PC-3 (cell line): Measurements from ENCODE around the gene CFAP221. TPM values are rescaled to one million over a fixed set of nuclear protein-coding genes. Genes with fewer than 3 reads are reported as not detected.

ENCODE experiments used
- ATAC-seq: fragments of 200-7000 bp; cut with Tn5 transposase; 2 replicates; pipeline ENCODE4 v1.9.1; 2020; ENCODE audit warnings: mild to moderate bottlenecking, moderate library complexity
- BruUV-seq: library from RNA; stranded (reverse); fragments of 400-500 nt; replicated peaks from 2 replicates; lab custom pipeline; 2021; lab: Mats Ljungman, UMichigan
- CTCF ChIA-PET: fragments of 300-600 bp; sonication (Branson Sonifier 250); formaldehyde crosslinking; loops from one replicate; lab custom pipeline; 2022; ENCODE audit warnings: antibody characterized with exemption; lab: Charles Lee
- POLR2A ChIA-PET: fragments of 300-600 bp; sonication (Branson Sonifier 250); formaldehyde crosslinking; loops from one replicate; lab custom pipeline; 2022; ENCODE audit warnings: antibody characterized with exemption; ENCODE audit not compliant: unreplicated experiment; lab: Charles Lee
- DNase-seq: peaks from one replicate; pipeline ENCODE4 v3.0.0-alpha.2; 2015
- H2AFZ ChIP-seq: fragments of 300-600 bp; sonication (generic); 2 replicates; pipeline ENCODE4 v1.6.0; 2016; ENCODE audit warnings: antibody characterized with exemption, low read length
- H3F3A ChIP-seq: fragments of 300-600 bp; sonication (generic); one replicate; pipeline ENCODE4 v1.6.0; 2017; ENCODE audit warnings: antibody characterized with exemption, low read length, control low read depth, mild to moderate bottlenecking; ENCODE audit not compliant: unreplicated experiment
- H3K27ac ChIP-seq: fragments of 300-600 bp; sonication (generic); 2 replicates; pipeline ENCODE4 v1.5.1; 2016; ENCODE audit warnings: mild to moderate bottlenecking, low read length
- H3K27me3 ChIP-seq: fragments of 300-600 bp; sonication (generic); 2 replicates; pipeline ENCODE4 v1.6.1; 2016; ENCODE audit warnings: low read length, mixed read lengths
- H3K36me3 ChIP-seq: fragments of 300-600 bp; sonication (generic); 2 replicates; pipeline ENCODE4 v1.6.1; 2016; ENCODE audit warnings: low read depth, mixed run types, low read length, mixed read lengths
- H3K4me1 ChIP-seq: fragments of 300-600 bp; sonication (generic); 2 replicates; pipeline ENCODE4 v1.5.1; 2016; ENCODE audit warnings: low read length; ENCODE audit not compliant: insufficient read depth
- H3K4me2 ChIP-seq: fragments of 300-600 bp; sonication (generic); 2 replicates; pipeline ENCODE4 v1.6.0; 2016; ENCODE audit warnings: low read length
- H3K4me3 ChIP-seq: fragments of 300-600 bp; sonication (generic); 2 replicates; pipeline ENCODE4 v1.5.1; 2016; ENCODE audit warnings: mild to moderate bottlenecking, low read length, mixed read lengths
- H3K79me2 ChIP-seq: fragments of 300-600 bp; sonication (generic); 2 replicates; pipeline ENCODE4 v1.6.1; 2017; ENCODE audit warnings: low read length, mixed read lengths
- H3K9ac ChIP-seq: fragments of 300-600 bp; sonication (generic); 2 replicates; pipeline ENCODE4 v1.6.0; 2016; ENCODE audit warnings: mild to moderate bottlenecking, low read length
- H3K9me2 ChIP-seq: fragments of 300-600 bp; sonication (generic); replicated peaks from 2 replicates; pipeline ENCODE4 v1.6.1; 2016; ENCODE audit warnings: mixed run types, low read length, mixed read lengths
- H3K9me3 ChIP-seq: fragments of 300-600 bp; sonication (generic); 2 replicates; pipeline ENCODE4 v1.6.1; 2016; ENCODE audit warnings: low read length, mixed read lengths
- H4K20me1 ChIP-seq: fragments of 300-600 bp; sonication (generic); 2 replicates; pipeline ENCODE4 v1.6.1; 2016; ENCODE audit warnings: low read length, mixed read lengths
- CTCF ChIP-seq: fragments of 300-600 bp; sonication (generic); conservative IDR thresholded peaks from 2 replicates; pipeline ENCODE4 v1.5.1; 2017; ENCODE audit warnings: antibody characterized with exemption, low read depth, mild to moderate bottlenecking, low read length
- EZH2 ChIP-seq: fragments of 300-600 bp; sonication (generic); IDR thresholded peaks from one replicate; pipeline ENCODE4 v1.6.1; 2017; ENCODE audit warnings: antibody characterized with exemption, mild to moderate bottlenecking, low read length; ENCODE audit not compliant: unreplicated experiment
- EZH2phosphoT487 ChIP-seq: fragments of 300-600 bp; sonication (generic); IDR thresholded peaks from 2 replicates; pipeline ENCODE4 v1.6.1; 2018; ENCODE audit warnings: mild to moderate bottlenecking, antibody characterized with exemption, low read length, borderline replicate concordance
- intact Hi-C: fragments of 100-400 bp; cut with micrococcal nuclease; formaldehyde crosslinking; loops from 2 replicates; pipeline ENCODE4 v1.9.0; 2023
- total RNA-seq: library from RNA; depleted of rRNA; stranded (reverse); fragments of >200 nt; gene quantifications from 2 replicates; pipeline ENCODE4 v1.2.3, GENCODE V29; 2014

Gene CFAP221
- total RNA-seq, 1 experiment from 2014 or later = not detected

- ATAC-seq = no peak
- POLR2A ChIA-PET = no interaction called here
Measured at GRCh38 chr2:119513832-119514231, 30.4 kb upstream of the CFAP221 start.

GRCh38 chr2:119516121-119516520, 28.1 kb upstream of the CFAP221 start:
- H3K9me3 ChIP-seq = no peaks in the 10 kb centered on the region
- no peak overlapping the region for H3K27ac ChIP-seq
- no peak overlapping the region for H2AFZ ChIP-seq
- no peaks in the 10 kb centered on the region for H3F3A ChIP-seq
- H3K27me3 ChIP-seq = peaks cover 44% of the 10 kb centered on the region
- TF ChIP-seq EZH2phosphoT487 = no peak
- TF ChIP-seq EZH2 = no peak
- no peak for TF ChIP-seq CTCF
- no peaks in the 10 kb centered on the region for H3K9me2 ChIP-seq
- BruUV-seq = no TSS peak
- DNase-seq = no peak
- no peak overlapping the region for H3K9ac ChIP-seq
- CTCF ChIA-PET = no interaction called here
- H3K4me2 ChIP-seq = no peak overlapping the region
- no peak overlapping the region for H3K4me3 ChIP-seq
- no peaks in the 10 kb centered on the region for H4K20me1 ChIP-seq
- H3K36me3 ChIP-seq = no peaks in the 10 kb centered on the region
- intact Hi-C loops = no loop called here
- no peaks in the 10 kb centered on the region for H3K79me2 ChIP-seq
- no peak for ATAC-seq
- POLR2A ChIA-PET = no interaction called here
- no peaks in the 10 kb centered on the region for H3K4me1 ChIP-seq

More at GRCh38 chr2:119513832-119514231, 30.4 kb upstream of the CFAP221 start:
- no peaks in the 10 kb centered on the region for H3K9me2 ChIP-seq
- H3K9me3 ChIP-seq = no peaks in the 10 kb centered on the region
- CTCF ChIA-PET = no interaction called here
- H3K4me1 ChIP-seq = no peaks in the 10 kb centered on the region
- intact Hi-C loops = no loop called here
- H3K4me3 ChIP-seq = no peak overlapping the region
- H3K27me3 ChIP-seq = peaks cover 63% of the 10 kb centered on the region
- no peaks in the 10 kb centered on the region for H3K79me2 ChIP-seq
- no TSS peak for BruUV-seq
- TF ChIP-seq CTCF = no peak
- no peak for TF ChIP-seq EZH2
- DNase-seq = no peak
- no peak overlapping the region for H3K9ac ChIP-seq
- no peak overlapping the region for H2AFZ ChIP-seq
- no peaks in the 10 kb centered on the region for H4K20me1 ChIP-seq
- no peak overlapping the region for H3K4me2 ChIP-seq
- no peak overlapping the region for H3K27ac ChIP-seq
- no peaks in the 10 kb centered on the region for H3K36me3 ChIP-seq
- no peaks in the 10 kb centered on the region for H3F3A ChIP-seq

- H3K79me2 ChIP-seq = no peaks in the 10 kb centered on the region
- peaks cover 35% of the 10 kb centered on the region; the same call in 1 of the 2 replicates for H3K27me3 ChIP-seq
- no peaks in the 10 kb centered on the region for H3F3A ChIP-seq
- DNase-seq = peak; percentile 51
- no peaks in the 10 kb centered on the region for H3K9me2 ChIP-seq
- no peaks in the 10 kb centered on the region for H4K20me1 ChIP-seq
- H2AFZ ChIP-seq = no peak overlapping the region
- H3K9ac ChIP-seq = no peak overlapping the region
- ChIA-PET CTCF (no interaction called here), POLR2A (no interaction called here)
- no peak overlapping the region for H3K27ac ChIP-seq
- no peak for ATAC-seq
- H3K4me1 ChIP-seq = no peaks in the 10 kb centered on the region
- H3K9me3 ChIP-seq = no peaks in the 10 kb centered on the region
- intact Hi-C loops = no loop called here
- no peak for TF ChIP-seq EZH2
- TF ChIP-seq CTCF = peak; percentile 66
- no peak overlapping the region for H3K4me3 ChIP-seq
- no peaks in the 10 kb centered on the region for H3K36me3 ChIP-seq
- BruUV-seq = no TSS peak
- H3K4me2 ChIP-seq = no peak overlapping the region
Measured at GRCh38 chr2:119517433-119517832, 26.8 kb upstream of the CFAP221 start.
